ENCODE measurements around the gene PSMB3.

GRCh38 chr17:38715216-38715943 lies 37.2 kb upstream of the PSMB3 start:
- TF ChIP-seq, protein P1, sequence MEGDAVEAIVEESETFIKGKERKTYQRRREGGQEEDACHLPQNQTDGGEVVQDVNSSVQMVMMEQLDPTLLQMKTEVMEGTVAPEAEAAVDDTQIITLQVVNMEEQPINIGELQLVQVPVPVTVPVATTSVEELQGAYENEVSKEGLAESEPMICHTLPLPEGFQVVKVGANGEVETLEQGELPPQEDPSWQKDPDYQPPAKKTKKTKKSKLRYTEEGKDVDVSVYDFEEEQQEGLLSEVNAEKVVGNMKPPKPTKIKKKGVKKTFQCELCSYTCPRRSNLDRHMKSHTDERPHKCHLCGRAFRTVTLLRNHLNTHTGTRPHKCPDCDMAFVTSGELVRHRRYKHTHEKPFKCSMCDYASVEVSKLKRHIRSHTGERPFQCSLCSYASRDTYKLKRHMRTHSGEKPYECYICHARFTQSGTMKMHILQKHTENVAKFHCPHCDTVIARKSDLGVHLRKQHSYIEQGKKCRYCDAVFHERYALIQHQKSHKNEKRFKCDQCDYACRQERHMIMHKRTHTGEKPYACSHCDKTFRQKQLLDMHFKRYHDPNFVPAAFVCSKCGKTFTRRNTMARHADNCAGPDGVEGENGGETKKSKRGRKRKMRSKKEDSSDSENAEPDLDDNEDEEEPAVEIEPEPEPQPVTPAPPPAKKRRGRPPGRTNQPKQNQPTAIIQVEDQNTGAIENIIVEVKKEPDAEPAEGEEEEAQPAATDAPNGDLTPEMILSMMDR (IDR thresholded peaks at IDR 0.05), result no peak
- no peak for TF ChIP-seq ATF3 (CRISPR knock-in tag; conservative IDR thresholded peaks at IDR 0.05)
- no peak for TF ChIP-seq FOXP4 (CRISPR knock-in tag; IDR thresholded peaks at IDR 0.05)
- TF ChIP-seq, protein P2, sequence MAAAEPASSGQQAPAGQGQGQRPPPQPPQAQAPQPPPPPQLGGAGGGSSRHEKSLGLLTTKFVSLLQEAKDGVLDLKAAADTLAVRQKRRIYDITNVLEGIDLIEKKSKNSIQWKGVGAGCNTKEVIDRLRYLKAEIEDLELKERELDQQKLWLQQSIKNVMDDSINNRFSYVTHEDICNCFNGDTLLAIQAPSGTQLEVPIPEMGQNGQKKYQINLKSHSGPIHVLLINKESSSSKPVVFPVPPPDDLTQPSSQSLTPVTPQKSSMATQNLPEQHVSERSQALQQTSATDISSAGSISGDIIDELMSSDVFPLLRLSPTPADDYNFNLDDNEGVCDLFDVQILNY (CRISPR knock-in tag; IDR thresholded peaks at IDR 0.05), result no peak
- no peak for TF ChIP-seq FOXJ3 (CRISPR knock-in tag; IDR thresholded peaks at IDR 0.05; ENCODE audit: borderline replicate concordance)
- TF ChIP-seq ZNF138 (CRISPR knock-in tag; conservative IDR thresholded peaks at IDR 0.05), result no peak
- no peak for TF ChIP-seq NFYB (CRISPR knock-in tag; conservative IDR thresholded peaks at IDR 0.05; ENCODE audit: low read depth)
- no peak for TF ChIP-seq CBFB (CRISPR knock-in tag; IDR thresholded peaks at IDR 0.05; ENCODE audit: low read depth)
- TF ChIP-seq, protein P3, sequence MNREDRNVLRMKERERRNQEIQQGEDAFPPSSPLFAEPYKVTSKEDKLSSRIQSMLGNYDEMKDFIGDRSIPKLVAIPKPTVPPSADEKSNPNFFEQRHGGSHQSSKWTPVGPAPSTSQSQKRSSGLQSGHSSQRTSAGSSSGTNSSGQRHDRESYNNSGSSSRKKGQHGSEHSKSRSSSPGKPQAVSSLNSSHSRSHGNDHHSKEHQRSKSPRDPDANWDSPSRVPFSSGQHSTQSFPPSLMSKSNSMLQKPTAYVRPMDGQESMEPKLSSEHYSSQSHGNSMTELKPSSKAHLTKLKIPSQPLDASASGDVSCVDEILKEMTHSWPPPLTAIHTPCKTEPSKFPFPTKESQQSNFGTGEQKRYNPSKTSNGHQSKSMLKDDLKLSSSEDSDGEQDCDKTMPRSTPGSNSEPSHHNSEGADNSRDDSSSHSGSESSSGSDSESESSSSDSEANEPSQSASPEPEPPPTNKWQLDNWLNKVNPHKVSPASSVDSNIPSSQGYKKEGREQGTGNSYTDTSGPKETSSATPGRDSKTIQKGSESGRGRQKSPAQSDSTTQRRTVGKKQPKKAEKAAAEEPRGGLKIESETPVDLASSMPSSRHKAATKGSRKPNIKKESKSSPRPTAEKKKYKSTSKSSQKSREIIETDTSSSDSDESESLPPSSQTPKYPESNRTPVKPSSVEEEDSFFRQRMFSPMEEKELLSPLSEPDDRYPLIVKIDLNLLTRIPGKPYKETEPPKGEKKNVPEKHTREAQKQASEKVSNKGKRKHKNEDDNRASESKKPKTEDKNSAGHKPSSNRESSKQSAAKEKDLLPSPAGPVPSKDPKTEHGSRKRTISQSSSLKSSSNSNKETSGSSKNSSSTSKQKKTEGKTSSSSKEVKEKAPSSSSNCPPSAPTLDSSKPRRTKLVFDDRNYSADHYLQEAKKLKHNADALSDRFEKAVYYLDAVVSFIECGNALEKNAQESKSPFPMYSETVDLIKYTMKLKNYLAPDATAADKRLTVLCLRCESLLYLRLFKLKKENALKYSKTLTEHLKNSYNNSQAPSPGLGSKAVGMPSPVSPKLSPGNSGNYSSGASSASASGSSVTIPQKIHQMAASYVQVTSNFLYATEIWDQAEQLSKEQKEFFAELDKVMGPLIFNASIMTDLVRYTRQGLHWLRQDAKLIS (CRISPR knock-in tag; IDR thresholded peaks at IDR 0.05; ENCODE audit: borderline replicate concordance), result no peak
- no peak for TF ChIP-seq HMGXB4 (CRISPR knock-in tag; IDR thresholded peaks at IDR 0.05)
- TF ChIP-seq, protein P4, sequence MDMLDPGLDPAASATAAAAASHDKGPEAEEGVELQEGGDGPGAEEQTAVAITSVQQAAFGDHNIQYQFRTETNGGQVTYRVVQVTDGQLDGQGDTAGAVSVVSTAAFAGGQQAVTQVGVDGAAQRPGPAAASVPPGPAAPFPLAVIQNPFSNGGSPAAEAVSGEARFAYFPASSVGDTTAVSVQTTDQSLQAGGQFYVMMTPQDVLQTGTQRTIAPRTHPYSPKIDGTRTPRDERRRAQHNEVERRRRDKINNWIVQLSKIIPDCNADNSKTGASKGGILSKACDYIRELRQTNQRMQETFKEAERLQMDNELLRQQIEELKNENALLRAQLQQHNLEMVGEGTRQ (CRISPR knock-in tag; IDR thresholded peaks at IDR 0.05), result no peak
- no peak for TF ChIP-seq SMAD4 (CRISPR knock-in tag; IDR thresholded peaks at IDR 0.05)

All from WTC11 (cell line).